HG02763 (cell line): ENCODE results near the gene MAD1L1.
"Not testable (repeated sequence)": the region's sequence is repeated elsewhere in the genome, so short reads cannot be mapped to it uniquely, and the experiment has no call there.

Experiments
- ATAC-seq: cut with Tn5 transposase; IDR thresholded peaks from one replicate; pipeline ENCODE4 v1.9.1; 2021; ENCODE audit warnings: mild to moderate bottlenecking, moderate library complexity; ENCODE audit not compliant: unreplicated experiment

Gene MAD1L1

GRCh38 chr7:2008101-2008935, 224.4 kb downstream of the MAD1L1 start:
- no peak for ATAC-seq

GRCh38 chr7:2007551-2007950, 225.2 kb downstream of the MAD1L1 start:
- no peak for ATAC-seq

- ATAC-seq: no peak
Measured at GRCh38 chr7:2006921-2007381, 225.8 kb downstream of the MAD1L1 start.

- ATAC-seq: no peak
Measured at GRCh38 chr7:2006231-2006771, 226.4 kb downstream of the MAD1L1 start.

- ATAC-seq: no peak
Measured at GRCh38 chr7:2005786-2006185, 227.0 kb downstream of the MAD1L1 start.

- no peak for ATAC-seq
Measured at GRCh38 chr7:2004841-2005725, 227.7 kb downstream of the MAD1L1 start.

GRCh38 chr7:2003931-2004812, 228.6 kb downstream of the MAD1L1 start:
- ATAC-seq: no peak

- ATAC-seq: no peak
Measured at GRCh38 chr7:2003451-2003930, 229.3 kb downstream of the MAD1L1 start.

- ATAC-seq: no peak
Measured at GRCh38 chr7:2002561-2003450, 229.9 kb downstream of the MAD1L1 start.

- no peak for ATAC-seq
Measured at GRCh38 chr7:2001601-2002442, 230.9 kb downstream of the MAD1L1 start.

- no peak for ATAC-seq
Measured at GRCh38 chr7:2000746-2001321, 231.9 kb downstream of the MAD1L1 start.

GRCh38 chr7:2000153-2000687, 232.5 kb downstream of the MAD1L1 start:
- ATAC-seq: no peak

- ATAC-seq: no peak
Measured at GRCh38 chr7:1999278-1999984, 233.3 kb downstream of the MAD1L1 start.

- ATAC-seq: no peak
Measured at GRCh38 chr7:1998146-1998545, 234.6 kb downstream of the MAD1L1 start.

GRCh38 chr7:1997537-1998076, 235.1 kb downstream of the MAD1L1 start:
- no peak for ATAC-seq

- ATAC-seq: no peak
Measured at GRCh38 chr7:1996816-1997215, 235.9 kb downstream of the MAD1L1 start.

GRCh38 chr7:1995911-1996420, 236.8 kb downstream of the MAD1L1 start:
- not testable (repeated sequence) for ATAC-seq
